RWPE2 (cell line): ENCODE results near the gene SOX18.

Experiments
- ATAC-seq: fragments of 200-7000 bp; cut with Tn5 transposase; 3 replicates; pipeline ENCODE4 v1.9.1; 2021; ENCODE audit warnings: low read depth
- DNase-seq: peaks from one replicate; pipeline ENCODE4 v3.0.0-alpha.2; 2020; ENCODE audit warnings: low spot score
- H3K27ac ChIP-seq: fragments of 450-650 bp; 2 replicates; pipeline ENCODE4 v1.5.1; 2017; ENCODE audit warnings: mild to moderate bottlenecking; ENCODE audit not compliant: poor library complexity, severe bottlenecking
- H3K27me3 ChIP-seq: fragments of 250-450 bp; sonication (Bioruptor Pico); 2 replicates; pipeline ENCODE4 v1.5.1; 2021; ENCODE audit warnings: mild to moderate bottlenecking, moderate library complexity; ENCODE audit not compliant: insufficient read depth, poor library complexity, severe bottlenecking
- H3K36me3 ChIP-seq: fragments of 250-450 bp; sonication (Bioruptor Pico); 2 replicates; pipeline ENCODE4 v1.5.1; 2020; ENCODE audit warnings: low read depth, mild to moderate bottlenecking, moderate library complexity
- H3K4me1 ChIP-seq: fragments of 250-450 bp; sonication (Bioruptor Pico); 2 replicates; pipeline ENCODE4 v1.5.1; 2021; ENCODE audit warnings: mild to moderate bottlenecking, moderate library complexity; ENCODE audit not compliant: insufficient read depth, poor library complexity, severe bottlenecking
- H3K4me3 ChIP-seq: fragments of 250-450 bp; sonication (Bioruptor Pico); 2 replicates; pipeline ENCODE4 v1.5.1; 2021; ENCODE audit warnings: mild to moderate bottlenecking, moderate library complexity; ENCODE audit not compliant: severe bottlenecking
- H3K9me3 ChIP-seq: fragments of 250-450 bp; sonication (Bioruptor Pico); 2 replicates; pipeline ENCODE4 v1.5.1; 2021; ENCODE audit warnings: mild to moderate bottlenecking, moderate library complexity; ENCODE audit not compliant: severe bottlenecking
- CTCF ChIP-seq: fragments of 450-650 bp; IDR thresholded peaks from one replicate; pipeline ENCODE4 v1.5.1; 2017; ENCODE audit warnings: mild to moderate bottlenecking, moderate library complexity; ENCODE audit not compliant: poor library complexity, severe bottlenecking

Gene SOX18

GRCh38 chr20:64010711-64011237 lies 38.7 kb downstream of the SOX18 start:
- Histone ChIP-seq H3K36me3 (peaks cover 80% of the 10 kb centered on the region), H3K9me3 (peaks cover 4% of the 10 kb centered on the region), H3K4me3 (no peak overlapping the region), H3K27me3 (no peaks in the 10 kb centered on the region), H3K4me1 (no peaks in the 10 kb centered on the region), H3K27ac (no peak overlapping the region)
- 0 out of 3 replicates have a peak, but pooled peaks have one; percentile 26 for ATAC-seq
- no peak for TF ChIP-seq CTCF
- no peak for DNase-seq

GRCh38 chr20:64009811-64010387 lies 39.5 kb downstream of the SOX18 start:
- TF ChIP-seq CTCF: no peak
- no peaks in the 10 kb centered on the region for H3K4me1 ChIP-seq
- peaks cover 80% of the 10 kb centered on the region for H3K36me3 ChIP-seq
- peaks cover 4% of the 10 kb centered on the region for H3K9me3 ChIP-seq
- no peak overlapping the region for H3K4me3 ChIP-seq
- DNase-seq: no peak
- no peak overlapping the region for H3K27ac ChIP-seq
- ATAC-seq: no peak
- no peaks in the 10 kb centered on the region for H3K27me3 ChIP-seq

GRCh38 chr20:64006902-64007301 lies 42.5 kb downstream of the SOX18 start:
- Histone ChIP-seq H3K27me3 (no peaks in the 10 kb centered on the region), H3K36me3 (peaks cover 88% of the 10 kb centered on the region), H3K27ac (no peak overlapping the region), H3K9me3 (peaks cover 4% of the 10 kb centered on the region), H3K4me3 (no peak overlapping the region), H3K4me1 (no peaks in the 10 kb centered on the region)
- DNase-seq: no peak
- no peak for TF ChIP-seq CTCF
- ATAC-seq: no peak; the same call in 2 of the 3 replicates

- no peak for ATAC-seq
- no peak for DNase-seq
- Histone ChIP-seq H3K27ac (no peak overlapping the region), H3K4me3 (no peak overlapping the region), H3K4me1 (no peaks in the 10 kb centered on the region), H3K27me3 (no peaks in the 10 kb centered on the region), H3K36me3 (peaks cover 90% of the 10 kb centered on the region), H3K9me3 (peaks cover 4% of the 10 kb centered on the region)
- no peak for TF ChIP-seq CTCF
Observed at GRCh38 chr20:64006490-64006889, 42.9 kb downstream of the SOX18 start.

- Histone ChIP-seq H3K27ac (no peak overlapping the region), H3K27me3 (no peaks in the 10 kb centered on the region), H3K36me3 (peaks cover 90% of the 10 kb centered on the region), H3K4me1 (no peaks in the 10 kb centered on the region), H3K9me3 (peaks cover 4% of the 10 kb centered on the region), H3K4me3 (no peak overlapping the region)
- DNase-seq (no peak), ATAC-seq (no peak)
- no peak for TF ChIP-seq CTCF
Observed at GRCh38 chr20:64005394-64005793, 44.0 kb downstream of the SOX18 start.
